Measurements from ENCODE around the gene XPOT. TPM values are rescaled to one million over a fixed set of nuclear protein-coding genes. Genes with fewer than 3 reads are reported as not detected.
"Not testable (repeated sequence)": the region's sequence is repeated elsewhere in the genome, so short reads cannot be mapped to it uniquely, and the experiment has no call there.

The XPOT gene
- 100 to 1,000 TPM; 145 to 153 TPM for total RNA-seq

GRCh38 chr12:64403707-64404469 is at the start of gene XPOT:
Gene XPOT (plus strand): TSS chr12:64404392. CDS start chr12:64410036, 5,644 bp downstream.
- DNase-seq: peak; percentile 96
- H3K9me3 Mint-ChIP-seq: no peaks in the 10 kb centered on the region
- peak within 1 kb of the TSS; percentile 97 for H3K4me3 Mint-ChIP-seq
- no peaks in the 10 kb centered on the region for H3K27me3 Mint-ChIP-seq
- CTCF ChIA-PET: interaction anchor here (0.6 to 1.4 kb wide), 4 partner anchors 13 to 145 kb away, joined by 4 to 7 read pairs (median 4); no protein-coding TSS in a partner anchor
- intact Hi-C loops (cut with micrococcal nuclease): loop anchor here (1.0 to 10.0 kb wide), 12 partner anchors 14 to 1937 kb away; partner anchors contain the start of genes C12orf56, GNS, KICS2 and LLPH
- POLR2A ChIA-PET: interaction anchor here (0.5 to 1.5 kb wide), 6 partner anchors 19 to 356 kb away, joined by 3 to 5 read pairs (median 4); partner anchors contain the start of gene KICS2
- H3K27ac Mint-ChIP-seq: peak within 1 kb of the TSS; percentile 98
- peaks cover 13% of the 10 kb centered on the region for H3K36me3 Mint-ChIP-seq
- peaks cover 38% of the 10 kb centered on the region for H3K4me1 Mint-ChIP-seq (ENCODE audit: low read depth)

- H3K36me3 Mint-ChIP-seq; H3K4me1 Mint-ChIP-seq (ENCODE audit: low read depth); H3K4me3 Mint-ChIP-seq; CTCF ChIA-PET; H3K9me3 Mint-ChIP-seq; H3K27ac Mint-ChIP-seq; H3K27me3 Mint-ChIP-seq; intact Hi-C loops (cut with micrococcal nuclease); DNase-seq: not testable (repeated sequence)
- POLR2A ChIA-PET: interaction anchor here (0.6 kb wide), 1 partner anchor 40 kb away, joined by 3 read pairs; no protein-coding TSS in a partner anchor
Observed at GRCh38 chr12:64356209-64356608, 48.0 kb upstream of the XPOT start.

- H3K4me3 Mint-ChIP-seq; H3K27me3 Mint-ChIP-seq; POLR2A ChIA-PET; intact Hi-C loops (cut with micrococcal nuclease); H3K9me3 Mint-ChIP-seq; H3K4me1 Mint-ChIP-seq (ENCODE audit: low read depth); H3K27ac Mint-ChIP-seq; DNase-seq; CTCF ChIA-PET; H3K36me3 Mint-ChIP-seq: not testable (repeated sequence)
Observed at GRCh38 chr12:64361173-64361572, 43.0 kb upstream of the XPOT start.

- CTCF ChIA-PET: no interaction called here
- intact Hi-C loops (cut with micrococcal nuclease): no loop called here
- no peak for DNase-seq
- no peaks in the 10 kb centered on the region for H3K4me1 Mint-ChIP-seq (ENCODE audit: low read depth)
- H3K27me3 Mint-ChIP-seq: no peaks in the 10 kb centered on the region
- POLR2A ChIA-PET: no interaction called here
- H3K9me3 Mint-ChIP-seq: no peaks in the 10 kb centered on the region
- H3K36me3 Mint-ChIP-seq: no peaks in the 10 kb centered on the region
- no peak overlapping the region for H3K27ac Mint-ChIP-seq
- no peak overlapping the region for H3K4me3 Mint-ChIP-seq
Observed at GRCh38 chr12:64362721-64363305, 41.4 kb upstream of the XPOT start.

GRCh38 chr12:64383675-64384074 is 20.5 kb upstream of the XPOT start:
- Mint-ChIP-seq H3K4me1 (ENCODE audit: low read depth) (peaks cover 29% of the 10 kb centered on the region), H3K27me3 (no peaks in the 10 kb centered on the region), H3K4me3 (no peak overlapping the region), H3K36me3 (no peaks in the 10 kb centered on the region), H3K9me3 (peaks cover 14% of the 10 kb centered on the region), H3K27ac (no peak overlapping the region)
- ChIA-PET CTCF (no interaction called here), POLR2A (no interaction called here)
- intact Hi-C loops (cut with micrococcal nuclease): no loop called here
- DNase-seq: no peak

GRCh38 chr12:64385019-64385418 is 19.2 kb upstream of the XPOT start:
- H3K36me3 Mint-ChIP-seq: no peaks in the 10 kb centered on the region
- no peak overlapping the region for H3K4me3 Mint-ChIP-seq
- intact Hi-C loops (cut with micrococcal nuclease): loop anchor here (1.0 to 5.0 kb wide), 3 partner anchors 19 to 608 kb away; partner anchors contain the start of genes RXYLT1 and XPOT
- peak overlapping the region; percentile 52 for H3K27ac Mint-ChIP-seq
- peaks cover 13% of the 10 kb centered on the region for H3K9me3 Mint-ChIP-seq
- no peaks in the 10 kb centered on the region for H3K27me3 Mint-ChIP-seq
- CTCF ChIA-PET: interaction anchor here (0.9 to 1.0 kb wide), 2 partner anchors 19 to 417 kb away, joined by 3 to 4 read pairs; partner anchors contain the start of gene XPOT
- POLR2A ChIA-PET: interaction anchor here (1.0 kb wide), 1 partner anchor 19 kb away, joined by 3 read pairs; the partner anchor contains the start of gene XPOT
- peaks cover 31% of the 10 kb centered on the region for H3K4me1 Mint-ChIP-seq (ENCODE audit: low read depth)
- no peak for DNase-seq

GRCh38 chr12:64385468-64385867 is 18.7 kb upstream of the XPOT start:
- intact Hi-C loops (cut with micrococcal nuclease): loop anchor here (1.0 to 5.0 kb wide), 3 partner anchors 19 to 608 kb away; partner anchors contain the start of genes RXYLT1 and XPOT
- Mint-ChIP-seq H3K4me3 (no peak overlapping the region), H3K4me1 (ENCODE audit: low read depth) (peaks cover 31% of the 10 kb centered on the region), H3K9me3 (peaks cover 8% of the 10 kb centered on the region), H3K27ac (peak overlapping the region; percentile 52), H3K27me3 (no peaks in the 10 kb centered on the region), H3K36me3 (no peaks in the 10 kb centered on the region)
- ChIA-PET CTCF (interaction anchor here (0.9 to 1.0 kb wide), 2 partner anchors 18 to 416 kb away, joined by 3 to 4 read pairs; partner anchors contain the start of gene XPOT), POLR2A (interaction anchor here (1.0 kb wide), 1 partner anchor 18 kb away, joined by 3 read pairs; the partner anchor contains the start of gene XPOT)
- DNase-seq: peak; percentile 65

GRCh38 chr12:64387197-64387816 is 16.9 kb upstream of the XPOT start:
- POLR2A ChIA-PET: no interaction called here
- no peaks in the 10 kb centered on the region for H3K9me3 Mint-ChIP-seq
- intact Hi-C loops (cut with micrococcal nuclease): loop anchor here (5.0 kb wide), 2 partner anchors 95 to 610 kb away; partner anchors contain the start of gene RXYLT1
- H3K4me3 Mint-ChIP-seq: no peak overlapping the region
- H3K36me3 Mint-ChIP-seq: no peaks in the 10 kb centered on the region
- no peaks in the 10 kb centered on the region for H3K27me3 Mint-ChIP-seq
- peak overlapping the region; percentile 28 for H3K27ac Mint-ChIP-seq
- DNase-seq: no peak
- peaks cover 35% of the 10 kb centered on the region for H3K4me1 Mint-ChIP-seq (ENCODE audit: low read depth)
- CTCF ChIA-PET: interaction anchor here (0.6 kb wide), 1 partner anchor 74 kb away, joined by 4 read pairs; no protein-coding TSS in a partner anchor

GRCh38 chr12:64389154-64389553 is 15.0 kb upstream of the XPOT start:
- intact Hi-C loops (cut with micrococcal nuclease): loop anchor here (5.0 kb wide), 2 partner anchors 97 to 612 kb away; partner anchors contain the start of gene RXYLT1

GRCh38 chr12:64390275-64390851 is 13.8 kb upstream of the XPOT start, which contains the start of gene C12orf56:
Gene C12orf56 (minus strand): TSS chr12:64390758. CDS start chr12:64390565, 193 bp downstream.
- Mint-ChIP-seq H3K4me3 (peak within 1 kb of the TSS; percentile 68), H3K27me3 (no peaks in the 10 kb centered on the region), H3K4me1 (ENCODE audit: low read depth) (peaks cover 17% of the 10 kb centered on the region), H3K36me3 (no peaks in the 10 kb centered on the region), H3K9me3 (no peaks in the 10 kb centered on the region), H3K27ac (no peak within 1 kb of the TSS)
- POLR2A ChIA-PET: no interaction called here
- intact Hi-C loops (cut with micrococcal nuclease): loop anchor here (1.0 to 5.0 kb wide), 3 partner anchors 14 to 563 kb away; partner anchors contain the start of genes SRGAP1 and XPOT
- DNase-seq: peak; percentile 35
- CTCF ChIA-PET: interaction anchor here (0.6 to 1.5 kb wide), 4 partner anchors 13 to 634 kb away, joined by 3 to 4 read pairs (median 4); no protein-coding TSS in a partner anchor

More at GRCh38 chr12:64389154-64389553, 15.0 kb upstream of the XPOT start:
- Mint-ChIP-seq H3K27me3 (no peaks in the 10 kb centered on the region), H3K4me3 (no peak overlapping the region), H3K27ac (no peak overlapping the region), H3K36me3 (no peaks in the 10 kb centered on the region), H3K4me1 (ENCODE audit: low read depth) (peaks cover 29% of the 10 kb centered on the region), H3K9me3 (no peaks in the 10 kb centered on the region)
- POLR2A ChIA-PET: no interaction called here
- CTCF ChIA-PET: no interaction called here
- no peak for DNase-seq

- Mint-ChIP-seq H3K27me3 (no peaks in the 10 kb centered on the region), H3K36me3 (no peaks in the 10 kb centered on the region), H3K9me3 (no peaks in the 10 kb centered on the region), H3K4me1 (ENCODE audit: low read depth) (peaks cover 7% of the 10 kb centered on the region), H3K27ac (no peak overlapping the region), H3K4me3 (no peak overlapping the region)
- POLR2A ChIA-PET: no interaction called here
- intact Hi-C loops (cut with micrococcal nuclease): loop anchor here (5.0 kb wide), 2 partner anchors 550 to 565 kb away; partner anchors contain the start of gene SRGAP1
- DNase-seq: no peak
- CTCF ChIA-PET: interaction anchor here (0.7 to 1.5 kb wide), 2 partner anchors 12 to 40 kb away, joined by 4 read pairs; no protein-coding TSS in a partner anchor
Observed at GRCh38 chr12:64392221-64392620, 12.0 kb upstream of the XPOT start.

Data from activated CD4-positive, alpha-beta memory T cell treated with anti-CD3 and anti-CD28 coated beads for 36 hours (primary cell).